Measurements from ENCODE around the gene CYP2W1.

DNA sequence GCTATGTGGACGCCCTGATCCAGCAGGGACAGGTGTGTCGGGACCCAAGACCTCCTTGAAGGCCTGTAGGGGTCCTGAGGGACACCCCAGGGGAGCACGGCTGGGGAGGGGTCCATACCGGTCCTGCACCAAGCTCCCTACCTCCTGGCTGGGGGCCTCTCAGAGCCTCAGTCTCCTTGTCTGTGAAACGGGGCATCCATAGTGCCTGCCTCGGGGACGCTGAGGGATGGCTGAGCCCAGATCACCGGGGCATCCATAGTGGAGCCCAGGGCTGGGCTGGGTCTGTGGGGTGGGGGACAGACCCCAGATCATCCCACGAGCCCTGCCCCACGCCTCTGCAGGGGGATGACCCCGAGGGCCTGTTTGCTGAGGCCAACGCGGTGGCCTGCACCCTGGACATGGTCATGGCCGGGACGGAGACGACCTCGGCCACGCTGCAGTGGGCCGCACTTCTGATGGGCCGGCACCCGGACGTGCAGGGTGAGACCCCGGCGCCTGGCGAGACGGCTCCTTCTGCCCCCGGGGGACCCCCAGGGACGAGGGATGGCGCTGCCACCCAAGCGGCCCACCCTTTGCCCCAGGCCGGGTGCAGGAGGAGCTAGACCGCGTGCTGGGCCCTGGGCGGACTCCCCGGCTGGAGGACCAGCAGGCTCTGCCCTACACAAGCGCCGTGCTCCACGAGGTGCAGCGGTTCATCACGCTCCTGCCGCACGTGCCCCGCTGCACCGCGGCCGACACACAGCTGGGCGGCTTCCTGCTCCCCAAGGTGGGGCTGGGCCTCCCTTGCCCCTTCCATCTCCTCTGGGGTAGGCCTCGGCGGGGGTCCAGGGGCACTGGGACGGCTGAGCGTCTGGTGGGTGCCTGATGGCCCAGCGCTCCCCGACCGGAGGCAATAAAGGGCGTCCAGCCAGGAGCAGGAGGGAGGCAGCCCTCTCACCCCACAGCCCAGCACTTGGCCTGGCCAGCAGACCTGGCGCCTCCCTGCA lies 4.1 kb downstream of the CYP2W1 start:
- TF ChIP-seq, protein P1, sequence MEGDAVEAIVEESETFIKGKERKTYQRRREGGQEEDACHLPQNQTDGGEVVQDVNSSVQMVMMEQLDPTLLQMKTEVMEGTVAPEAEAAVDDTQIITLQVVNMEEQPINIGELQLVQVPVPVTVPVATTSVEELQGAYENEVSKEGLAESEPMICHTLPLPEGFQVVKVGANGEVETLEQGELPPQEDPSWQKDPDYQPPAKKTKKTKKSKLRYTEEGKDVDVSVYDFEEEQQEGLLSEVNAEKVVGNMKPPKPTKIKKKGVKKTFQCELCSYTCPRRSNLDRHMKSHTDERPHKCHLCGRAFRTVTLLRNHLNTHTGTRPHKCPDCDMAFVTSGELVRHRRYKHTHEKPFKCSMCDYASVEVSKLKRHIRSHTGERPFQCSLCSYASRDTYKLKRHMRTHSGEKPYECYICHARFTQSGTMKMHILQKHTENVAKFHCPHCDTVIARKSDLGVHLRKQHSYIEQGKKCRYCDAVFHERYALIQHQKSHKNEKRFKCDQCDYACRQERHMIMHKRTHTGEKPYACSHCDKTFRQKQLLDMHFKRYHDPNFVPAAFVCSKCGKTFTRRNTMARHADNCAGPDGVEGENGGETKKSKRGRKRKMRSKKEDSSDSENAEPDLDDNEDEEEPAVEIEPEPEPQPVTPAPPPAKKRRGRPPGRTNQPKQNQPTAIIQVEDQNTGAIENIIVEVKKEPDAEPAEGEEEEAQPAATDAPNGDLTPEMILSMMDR (conservative IDR thresholded peaks at IDR 0.05): no peak
- no peak for TF ChIP-seq EZH2 (IDR thresholded peaks at IDR 0.05; ENCODE audit: low read depth)

Measured in PC-9 (cell line).